ENCODE data around the gene SORCS2. TPM values are rescaled to one million over a fixed set of nuclear protein-coding genes. Genes with fewer than 3 reads are reported as not detected.

The SORCS2 gene
- total RNA-seq, 1 donor from 2014 or later = 13.4 TPM

DNA sequence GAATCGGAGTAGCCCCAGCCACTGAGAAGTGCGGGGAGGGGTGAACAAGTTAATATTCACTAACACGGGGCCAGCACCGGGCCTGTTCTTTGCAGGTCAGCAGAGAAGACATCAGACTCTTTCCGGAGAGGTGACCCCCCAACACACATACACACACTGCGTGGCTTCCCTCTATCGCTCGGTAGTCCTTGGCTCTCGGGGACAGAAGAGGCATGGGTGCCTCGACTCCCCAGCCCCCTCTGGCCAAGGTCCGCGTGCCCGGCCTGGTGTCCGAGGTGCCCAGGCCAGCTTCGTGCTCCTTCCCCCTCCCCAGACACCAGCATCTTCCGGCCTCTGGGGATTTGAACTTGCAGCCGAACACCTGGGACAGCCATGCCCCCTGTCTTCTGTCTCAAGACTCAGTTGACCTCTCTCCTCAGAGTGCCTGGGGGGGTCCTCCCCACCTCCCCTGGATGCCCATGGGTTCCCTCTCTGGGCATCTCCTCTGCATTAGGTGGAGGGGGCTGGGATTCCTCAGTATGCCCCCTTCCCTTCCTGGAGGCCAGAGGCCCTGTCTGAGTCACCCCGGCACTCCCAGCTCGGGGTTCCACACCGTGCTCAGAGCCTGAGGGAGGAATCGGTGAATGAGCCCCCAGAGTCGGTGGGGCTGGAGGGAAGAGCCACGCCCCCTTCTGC is 104.5 kb downstream of the SORCS2 start:
- H3K27me3 Mint-ChIP-seq = peaks cover 8% of the 10 kb centered on the region
- TF ChIP-seq, protein P1, sequence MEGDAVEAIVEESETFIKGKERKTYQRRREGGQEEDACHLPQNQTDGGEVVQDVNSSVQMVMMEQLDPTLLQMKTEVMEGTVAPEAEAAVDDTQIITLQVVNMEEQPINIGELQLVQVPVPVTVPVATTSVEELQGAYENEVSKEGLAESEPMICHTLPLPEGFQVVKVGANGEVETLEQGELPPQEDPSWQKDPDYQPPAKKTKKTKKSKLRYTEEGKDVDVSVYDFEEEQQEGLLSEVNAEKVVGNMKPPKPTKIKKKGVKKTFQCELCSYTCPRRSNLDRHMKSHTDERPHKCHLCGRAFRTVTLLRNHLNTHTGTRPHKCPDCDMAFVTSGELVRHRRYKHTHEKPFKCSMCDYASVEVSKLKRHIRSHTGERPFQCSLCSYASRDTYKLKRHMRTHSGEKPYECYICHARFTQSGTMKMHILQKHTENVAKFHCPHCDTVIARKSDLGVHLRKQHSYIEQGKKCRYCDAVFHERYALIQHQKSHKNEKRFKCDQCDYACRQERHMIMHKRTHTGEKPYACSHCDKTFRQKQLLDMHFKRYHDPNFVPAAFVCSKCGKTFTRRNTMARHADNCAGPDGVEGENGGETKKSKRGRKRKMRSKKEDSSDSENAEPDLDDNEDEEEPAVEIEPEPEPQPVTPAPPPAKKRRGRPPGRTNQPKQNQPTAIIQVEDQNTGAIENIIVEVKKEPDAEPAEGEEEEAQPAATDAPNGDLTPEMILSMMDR (conservative IDR thresholded peaks at IDR 0.05) = no peak
- no peak overlapping the region for H3K4me3 Mint-ChIP-seq
- DNase-seq (ENCODE audit: extremely low spot score, unreplicated experiment) = no peak
- peaks cover 18% of the 10 kb centered on the region for H3K4me1 Mint-ChIP-seq (ENCODE audit: unreplicated experiment)
- H3K9me3 Mint-ChIP-seq = no peaks in the 10 kb centered on the region
- H3K36me3 Mint-ChIP-seq = no peaks in the 10 kb centered on the region
- H3K27ac Mint-ChIP-seq = no peak overlapping the region

DNA sequence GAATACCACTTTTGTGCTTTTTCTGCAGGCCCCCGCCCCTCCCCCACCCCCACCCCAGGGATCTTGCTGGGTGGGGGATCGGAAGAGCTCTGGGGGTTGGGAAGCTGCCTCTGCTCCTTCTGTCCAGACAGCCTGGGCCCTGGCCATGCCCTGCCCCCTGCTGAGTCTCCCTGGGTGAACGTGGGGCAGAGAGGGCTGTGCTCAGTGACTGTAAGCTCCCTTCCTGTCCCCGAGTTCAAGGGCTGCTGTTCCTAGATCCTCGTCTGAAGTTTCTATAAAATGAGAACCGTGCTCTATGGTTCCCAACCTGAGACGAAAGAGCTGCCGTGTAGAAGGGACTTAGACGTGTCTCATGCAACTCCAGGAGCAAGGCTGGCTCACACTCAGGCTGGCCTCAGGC is 105.0 kb downstream of the SORCS2 start:
- H3K27ac Mint-ChIP-seq = no peak overlapping the region

DNA sequence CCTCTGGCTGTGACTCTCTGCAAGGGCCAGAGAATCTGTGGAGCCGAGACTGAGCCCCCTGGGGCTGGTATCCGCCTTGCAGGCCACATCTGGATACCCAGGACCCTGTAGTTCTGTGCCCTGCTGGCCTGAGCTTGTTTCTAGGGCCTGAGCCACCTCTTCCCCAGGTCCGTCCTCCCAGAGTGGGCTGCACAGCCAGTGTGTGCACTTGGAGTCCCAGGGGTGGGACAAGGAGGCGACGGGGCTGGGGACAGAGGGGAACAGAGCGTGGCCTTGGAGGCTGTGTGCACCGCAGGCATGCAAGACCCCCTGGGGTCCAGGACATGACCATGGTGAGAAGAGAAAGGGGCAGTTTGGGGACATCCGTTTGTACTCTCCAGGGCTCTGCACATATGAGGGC is 105.5 kb downstream of the SORCS2 start:
- Mint-ChIP-seq H3K4me1 (ENCODE audit: unreplicated experiment) (peaks cover 26% of the 10 kb centered on the region), H3K27ac (no peak overlapping the region), H3K4me3 (no peak overlapping the region), H3K36me3 (no peaks in the 10 kb centered on the region), H3K27me3 (peaks cover 11% of the 10 kb centered on the region), H3K9me3 (no peaks in the 10 kb centered on the region)
- no peak for DNase-seq (ENCODE audit: extremely low spot score, unreplicated experiment)
- TF ChIP-seq, protein P1 (conservative IDR thresholded peaks at IDR 0.05) = no peak

More for the DNA sequence above, 105.0 kb downstream of the SORCS2 start:
- H3K9me3 Mint-ChIP-seq = no peaks in the 10 kb centered on the region
- peaks cover 22% of the 10 kb centered on the region for H3K4me1 Mint-ChIP-seq (ENCODE audit: unreplicated experiment)
- no peak for DNase-seq (ENCODE audit: extremely low spot score, unreplicated experiment)
- H3K27me3 Mint-ChIP-seq = peaks cover 9% of the 10 kb centered on the region
- H3K36me3 Mint-ChIP-seq = no peaks in the 10 kb centered on the region
- no peak overlapping the region for H3K4me3 Mint-ChIP-seq
- TF ChIP-seq, protein P1 (conservative IDR thresholded peaks at IDR 0.05) = no peak

DNA sequence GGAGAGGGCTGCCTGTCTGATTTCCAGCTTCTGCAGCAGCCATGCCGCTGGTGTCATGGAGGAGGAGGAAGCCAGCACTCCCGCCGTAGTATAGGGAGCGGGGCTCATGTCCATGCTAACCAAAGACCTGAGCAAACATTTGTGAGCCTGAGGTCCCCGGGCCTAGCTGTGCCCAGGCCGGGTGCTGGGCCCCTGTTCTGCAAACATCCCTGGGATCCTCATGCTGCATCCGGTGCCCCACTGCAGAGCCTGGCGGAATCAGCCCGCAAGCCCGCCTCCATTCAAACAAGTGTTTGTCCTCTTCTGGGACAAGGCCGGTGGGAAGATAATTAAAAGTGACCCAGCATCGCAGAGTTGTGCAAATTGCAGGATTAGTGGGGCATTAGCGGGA is 106.3 kb downstream of the SORCS2 start:
- Mint-ChIP-seq H3K4me3 (no peak overlapping the region), H3K27ac (no peak overlapping the region), H3K36me3 (no peaks in the 10 kb centered on the region), H3K4me1 (ENCODE audit: unreplicated experiment) (peaks cover 26% of the 10 kb centered on the region), H3K9me3 (no peaks in the 10 kb centered on the region), H3K27me3 (peaks cover 11% of the 10 kb centered on the region)
- TF ChIP-seq, protein P1 (conservative IDR thresholded peaks at IDR 0.05) = no peak
- no peak for DNase-seq (ENCODE audit: extremely low spot score, unreplicated experiment)

DNA sequence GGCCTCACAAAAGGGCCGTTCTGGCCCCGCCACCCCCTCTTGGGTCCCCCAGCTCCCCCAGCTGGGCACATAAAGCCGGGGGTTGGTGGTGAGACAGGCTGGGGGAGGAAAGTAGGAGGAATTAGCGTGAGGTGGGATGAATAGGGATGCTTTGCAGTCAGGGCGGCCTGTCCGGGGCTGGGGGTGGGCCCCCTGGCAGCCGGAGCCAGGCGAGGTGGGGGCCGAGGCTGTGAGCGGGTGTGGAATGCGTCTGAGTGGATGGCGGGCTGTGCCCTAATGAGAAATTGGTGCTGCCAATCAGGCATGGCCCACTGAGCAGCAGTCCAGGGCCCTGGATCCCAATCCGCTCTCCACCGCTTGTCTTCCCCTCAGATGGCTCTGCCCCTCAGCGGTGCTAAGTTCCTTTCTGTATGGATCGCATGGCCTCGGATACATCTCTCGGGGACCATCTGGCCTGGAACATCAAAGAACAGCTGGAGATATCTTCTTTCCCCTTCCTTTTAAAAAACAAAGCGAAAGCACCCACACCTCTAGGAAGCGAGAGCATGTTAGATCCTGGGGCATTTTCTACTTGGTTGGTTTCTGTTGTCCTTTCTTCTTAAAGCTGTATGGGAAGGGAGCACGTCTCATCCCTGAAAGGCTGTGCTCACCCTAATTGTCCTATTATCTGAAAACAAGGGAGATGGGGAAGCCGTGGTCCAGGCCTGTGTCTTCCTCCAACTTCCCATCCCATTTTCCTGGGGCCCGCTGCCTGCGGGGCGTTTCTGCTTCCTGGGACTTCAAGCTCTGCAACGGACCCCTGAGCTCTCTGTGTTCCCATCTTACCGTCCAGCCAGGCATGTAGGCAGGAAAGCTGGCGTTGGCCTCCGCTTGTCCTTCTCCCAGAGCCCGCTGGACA is 106.9 kb downstream of the SORCS2 start:
- Mint-ChIP-seq H3K4me1 (ENCODE audit: unreplicated experiment) (peaks cover 26% of the 10 kb centered on the region), H3K9me3 (no peaks in the 10 kb centered on the region), H3K4me3 (no peak overlapping the region), H3K27me3 (peaks cover 12% of the 10 kb centered on the region), H3K36me3 (no peaks in the 10 kb centered on the region), H3K27ac (peak overlapping the region; percentile 34)
- TF ChIP-seq, protein P1 (conservative IDR thresholded peaks at IDR 0.05) = no peak
- no peak for DNase-seq (ENCODE audit: extremely low spot score, unreplicated experiment)
